Lower leg skin (tissue), 3 donors: ENCODE measurements around the gene BSDC1.

Experiments
- CTCF ChIP-seq, 3 donors: fragments of 450-650 bp; IDR thresholded peaks; one replicate each; pipeline ENCODE4 v1.5.1; 2016; ENCODE audit warnings: antibody characterized with exemption in 3 of 3, mild to moderate bottlenecking in 3 of 3, moderate library complexity in 2 of 3
- POLR2A ChIP-seq, 2 donors: fragments of 450-650 bp; IDR thresholded peaks; one replicate each; pipeline ENCODE4 v1.6.1; 2016 to 2017; ENCODE audit warnings: antibody characterized with exemption in 2 of 2, mild to moderate bottlenecking in 1 of 2, moderate library complexity in 1 of 2

DNA sequence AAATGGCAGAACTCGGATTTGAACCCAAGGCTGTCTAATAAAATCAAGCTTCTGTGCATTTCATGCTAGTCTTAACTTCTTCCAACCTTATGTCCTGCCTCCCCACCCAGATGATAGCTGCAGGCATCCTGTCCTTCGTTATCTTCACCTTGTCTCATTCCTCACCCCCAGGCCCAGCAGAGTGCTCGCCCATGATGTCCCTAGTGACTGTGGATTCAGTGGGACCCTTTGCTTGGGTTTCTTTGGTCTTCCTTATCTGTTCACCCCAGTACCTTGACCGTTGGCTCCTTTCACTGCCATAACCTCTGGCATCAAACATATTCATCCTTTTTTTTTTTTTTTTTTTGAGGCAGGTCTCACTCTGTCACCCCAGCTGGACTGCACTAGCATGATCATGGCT lies 5.6 kb upstream of the BSDC1 start:
- TF ChIP-seq CTCF (IDR thresholded peaks at IDR 0.05) (no peak), POLR2A (IDR thresholded peaks at IDR 0.05) (no peak)
